PC-9 (cell line): Measurements from ENCODE around the gene ZNF385B. TPM values are rescaled to one million over a fixed set of nuclear protein-coding genes. Genes with fewer than 3 reads are reported as not detected.

Source experiments
- BruUV-seq: library from RNA; stranded (reverse); fragments of 400-500 nt; replicated peaks from 2 replicates; lab custom pipeline; 2021; lab: Mats Ljungman, UMichigan
- CTCF ChIA-PET: fragments of 300-600 bp; sonication (Branson Sonifier 250); formaldehyde crosslinking; loops from one replicate; lab custom pipeline; 2022; ENCODE audit warnings: antibody characterized with exemption; lab: Charles Lee
- POLR2A ChIA-PET: fragments of 300-600 bp; sonication (Branson Sonifier 250); formaldehyde crosslinking; loops from one replicate; lab custom pipeline; 2022; ENCODE audit warnings: antibody characterized with exemption; ENCODE audit not compliant: unreplicated experiment; lab: Charles Lee
- DNase-seq, 2 experiments: peaks; one replicate each; pipeline versions ENCODE4 v3.0.0 to v3.0.0-alpha.2; 2015 to 2022; ENCODE audit warnings: mixed read lengths in 1 of 2
- H2AFZ ChIP-seq: fragments of 200-600 bp; sonication (generic); 2 replicates; pipeline ENCODE4 v1.8.1; 2017; ENCODE audit warnings: antibody characterized with exemption
- H3F3A ChIP-seq: fragments of 200-600 bp; sonication (generic); 2 replicates; pipeline ENCODE4 v1.8.1; 2017; ENCODE audit warnings: antibody characterized with exemption, mild to moderate bottlenecking, low read depth; ENCODE audit not compliant: insufficient read depth
- H3K27ac ChIP-seq: fragments of 200-600 bp; sonication (generic); 2 replicates; pipeline ENCODE4 v1.6.1; 2016; ENCODE audit warnings: mixed run types
- H3K27me3 ChIP-seq: fragments of 200-600 bp; sonication (generic); 2 replicates; pipeline ENCODE4 v1.6.1; 2016; ENCODE audit warnings: low read depth, mixed run types; ENCODE audit not compliant: insufficient read depth
- H3K36me3 ChIP-seq: fragments of 200-600 bp; sonication (generic); 2 replicates; pipeline ENCODE4 v1.6.1; 2016; ENCODE audit warnings: low read depth, mixed run types
- H3K4me1 ChIP-seq: fragments of 200-600 bp; sonication (generic); replicated peaks from 2 replicates; pipeline ENCODE4 v1.6.1; 2016; ENCODE audit warnings: mixed run types; ENCODE audit not compliant: insufficient read depth
- H3K4me2 ChIP-seq: fragments of 200-600 bp; sonication (generic); 2 replicates; pipeline ENCODE4 v1.6.1; 2017; ENCODE audit warnings: mixed run types
- H3K4me3 ChIP-seq: fragments of 200-600 bp; sonication (generic); 2 replicates; pipeline ENCODE4 v1.6.1; 2016; ENCODE audit warnings: mixed run types
- H3K79me2 ChIP-seq: fragments of 200-600 bp; sonication (generic); 2 replicates; pipeline ENCODE4 v1.6.1; 2017; ENCODE audit warnings: low read depth, mixed run types
- H3K9me2 ChIP-seq: fragments of 200-600 bp; sonication (generic); 2 replicates; pipeline ENCODE4 v1.8.1; 2017; ENCODE audit warnings: mild to moderate bottlenecking; ENCODE audit not compliant: insufficient read depth
- H3K9me3 ChIP-seq: fragments of 200-600 bp; sonication (generic); 2 replicates; pipeline ENCODE4 v1.8.1; 2016; ENCODE audit warnings: low read depth; ENCODE audit not compliant: insufficient read depth
- H4K20me1 ChIP-seq: fragments of 200-600 bp; sonication (generic); 2 replicates; pipeline ENCODE4 v1.8.1; 2017; ENCODE audit not compliant: insufficient read depth
- EZH2 ChIP-seq: fragments of 200-600 bp; sonication (generic); IDR thresholded peaks from 2 replicates; pipeline ENCODE4 v1.8.0; 2017; ENCODE audit warnings: antibody characterized with exemption, low read depth
- intact Hi-C: fragments of 100-400 bp; cut with micrococcal nuclease; formaldehyde crosslinking; loops from one replicate; pipeline ENCODE4 v1.10.0; 2022; ENCODE audit not compliant: unreplicated experiment
- total RNA-seq: library from RNA; stranded (reverse); gene quantifications from 2 replicates; pipeline ENCODE4 v1.2.3, GENCODE V29; 2021
- TF ChIP-seq, protein P1 (sequence below): fragments of 200-600 bp; sonication (generic); conservative IDR thresholded peaks from 2 replicates; pipeline ENCODE4 v1.6.1; 2017; ENCODE audit warnings: mixed run types, antibody characterized with exemption, mild to moderate bottlenecking, moderate library complexity

Gene ZNF385B
- total RNA-seq, 1 experiment from 2014 or later, result 4.1 TPM

DNA sequence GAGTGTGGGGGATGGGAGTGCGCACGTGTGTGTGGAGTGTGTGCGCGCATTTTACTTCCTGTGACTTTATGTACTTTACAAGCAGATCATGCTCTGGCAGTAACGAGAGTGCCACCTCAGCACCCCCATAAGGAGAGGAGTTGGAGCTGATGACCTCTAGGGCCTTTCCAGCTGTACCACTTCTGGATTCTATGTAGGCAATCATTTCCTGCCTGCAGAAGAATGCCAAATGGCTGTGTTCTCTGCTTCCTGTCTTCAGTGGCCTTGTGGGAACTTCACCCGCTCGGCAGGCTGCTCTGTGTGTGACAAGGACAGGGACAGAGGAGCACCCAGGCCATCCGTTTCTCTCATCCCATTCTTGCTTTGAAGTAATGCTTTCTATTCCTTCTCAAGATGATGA, 22.8 kb upstream of the ZNF385B start:
- Histone ChIP-seq H3F3A (no peaks in the 10 kb centered on the region), H3K36me3 (no peaks in the 10 kb centered on the region), H2AFZ (no peak overlapping the region; the same call in 1 of the 2 replicates), H3K79me2 (no peaks in the 10 kb centered on the region), H3K9me2 (no peaks in the 10 kb centered on the region), H3K4me3 (no peak overlapping the region), H3K27ac (no peak overlapping the region), H4K20me1 (no peaks in the 10 kb centered on the region), H3K27me3 (no peaks in the 10 kb centered on the region), H3K4me2 (no peak overlapping the region), H3K9me3 (no peaks in the 10 kb centered on the region), H3K4me1 (no peaks in the 10 kb centered on the region)
- no peak for DNase-seq
- ChIA-PET POLR2A (no interaction called here), CTCF (no interaction called here)
- no peak for TF ChIP-seq EZH2
- TF ChIP-seq, protein P1, sequence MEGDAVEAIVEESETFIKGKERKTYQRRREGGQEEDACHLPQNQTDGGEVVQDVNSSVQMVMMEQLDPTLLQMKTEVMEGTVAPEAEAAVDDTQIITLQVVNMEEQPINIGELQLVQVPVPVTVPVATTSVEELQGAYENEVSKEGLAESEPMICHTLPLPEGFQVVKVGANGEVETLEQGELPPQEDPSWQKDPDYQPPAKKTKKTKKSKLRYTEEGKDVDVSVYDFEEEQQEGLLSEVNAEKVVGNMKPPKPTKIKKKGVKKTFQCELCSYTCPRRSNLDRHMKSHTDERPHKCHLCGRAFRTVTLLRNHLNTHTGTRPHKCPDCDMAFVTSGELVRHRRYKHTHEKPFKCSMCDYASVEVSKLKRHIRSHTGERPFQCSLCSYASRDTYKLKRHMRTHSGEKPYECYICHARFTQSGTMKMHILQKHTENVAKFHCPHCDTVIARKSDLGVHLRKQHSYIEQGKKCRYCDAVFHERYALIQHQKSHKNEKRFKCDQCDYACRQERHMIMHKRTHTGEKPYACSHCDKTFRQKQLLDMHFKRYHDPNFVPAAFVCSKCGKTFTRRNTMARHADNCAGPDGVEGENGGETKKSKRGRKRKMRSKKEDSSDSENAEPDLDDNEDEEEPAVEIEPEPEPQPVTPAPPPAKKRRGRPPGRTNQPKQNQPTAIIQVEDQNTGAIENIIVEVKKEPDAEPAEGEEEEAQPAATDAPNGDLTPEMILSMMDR, result no peak
- intact Hi-C loops, result no loop called here
- BruUV-seq, result no TSS peak

DNA sequence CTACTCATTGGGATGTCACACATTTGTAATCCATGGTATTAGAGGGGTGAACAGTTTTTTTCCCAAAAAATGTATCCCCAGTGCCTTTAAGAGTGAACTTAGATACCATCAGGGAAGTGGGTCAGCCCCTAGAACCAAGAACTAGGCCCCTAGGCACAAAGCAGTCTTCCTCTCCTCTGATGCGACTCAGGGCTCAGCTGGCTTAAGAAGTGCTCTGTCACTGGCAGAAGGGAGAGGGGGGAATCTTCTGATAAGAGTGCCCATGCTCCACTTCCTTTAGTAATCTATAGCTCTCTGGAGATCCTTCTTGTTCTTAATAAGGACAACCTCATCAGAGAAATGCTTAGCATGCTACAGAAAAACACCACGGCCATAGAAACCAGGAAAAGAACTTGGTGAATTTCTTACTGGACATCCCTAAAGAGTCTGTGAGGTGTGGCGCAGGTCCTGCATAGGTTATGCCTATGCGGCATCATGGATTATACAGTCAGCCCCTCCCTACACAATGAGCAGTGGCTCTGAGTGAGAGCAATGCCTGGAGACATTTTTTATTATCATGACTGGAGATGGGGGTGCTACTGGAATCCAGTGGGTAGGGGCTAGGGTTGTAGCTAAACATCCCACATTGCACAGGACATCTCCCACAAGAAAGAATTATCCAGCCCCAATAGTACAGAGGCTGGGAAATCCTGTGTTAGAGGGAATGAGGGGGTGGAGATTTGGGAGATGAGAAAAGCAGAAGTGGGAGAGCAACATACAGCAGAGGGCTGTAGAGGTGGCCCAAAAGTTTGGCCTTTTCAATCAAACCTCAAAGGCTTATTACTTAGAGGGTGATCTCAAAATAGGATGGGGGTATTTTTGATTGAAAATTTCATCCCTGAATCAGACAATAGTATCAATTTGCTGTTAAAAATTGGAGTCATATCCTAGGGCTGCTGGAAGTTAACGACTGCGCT, 21.7 kb upstream of the ZNF385B start:
- ChIA-PET CTCF (no interaction called here), POLR2A (no interaction called here)
- H2AFZ ChIP-seq, result no peak overlapping the region
- H3K4me1 ChIP-seq, result no peaks in the 10 kb centered on the region
- no peaks in the 10 kb centered on the region for H3K9me3 ChIP-seq
- H3K4me3 ChIP-seq, result no peak overlapping the region
- no peak overlapping the region for H3K27ac ChIP-seq
- H4K20me1 ChIP-seq, result no peaks in the 10 kb centered on the region
- no peaks in the 10 kb centered on the region for H3K79me2 ChIP-seq
- no peaks in the 10 kb centered on the region for H3K36me3 ChIP-seq
- H3K27me3 ChIP-seq, result no peaks in the 10 kb centered on the region
- no peaks in the 10 kb centered on the region for H3F3A ChIP-seq
- H3K9me2 ChIP-seq, result no peaks in the 10 kb centered on the region
- TF ChIP-seq, protein P1, result no peak
- TF ChIP-seq EZH2, result no peak
- intact Hi-C loops, result no loop called here
- BruUV-seq, result no TSS peak
- DNase-seq, result no peak
- no peak overlapping the region for H3K4me2 ChIP-seq

DNA sequence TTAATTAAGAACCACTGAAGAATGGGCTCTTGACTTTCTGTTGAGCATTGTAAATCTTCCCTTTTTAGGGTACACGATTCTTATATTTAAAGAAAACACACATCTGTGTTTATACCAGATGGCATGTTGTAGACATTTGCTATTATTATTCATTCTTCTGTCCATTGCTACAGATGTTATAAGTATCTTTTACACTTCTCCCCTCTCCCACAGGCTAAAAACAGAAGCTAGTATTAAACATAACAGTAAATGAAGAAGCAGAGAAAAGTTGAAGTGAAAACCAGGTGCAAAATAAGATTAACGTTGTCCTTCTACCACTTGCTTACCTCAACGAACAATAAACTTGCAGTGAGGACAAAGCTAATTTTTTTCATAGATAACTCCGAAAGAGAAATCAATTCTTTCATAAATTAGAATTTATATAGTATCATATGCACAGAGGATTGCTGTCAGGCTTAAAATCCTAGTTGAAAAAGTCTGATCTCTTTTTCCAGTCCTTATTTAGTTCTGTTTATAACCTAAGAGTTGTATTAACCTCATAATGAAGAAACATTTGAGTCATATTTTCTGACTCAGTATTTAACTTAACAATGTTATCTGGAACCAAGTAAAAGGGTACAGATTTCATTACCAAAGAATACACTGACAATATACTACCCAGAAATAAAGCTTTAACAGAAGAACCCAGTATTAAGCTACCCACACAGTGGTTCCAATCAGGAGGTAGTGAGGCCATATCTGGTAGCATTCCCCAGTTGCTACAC, 16.4 kb upstream of the ZNF385B start:
- Histone ChIP-seq H4K20me1 (no peaks in the 10 kb centered on the region), H3K4me2 (no peak overlapping the region), H3K9me2 (no peaks in the 10 kb centered on the region; the same call in 1 of the 2 replicates), H3K36me3 (no peaks in the 10 kb centered on the region), H3K9me3 (no peaks in the 10 kb centered on the region), H3F3A (no peaks in the 10 kb centered on the region), H3K27ac (no peak overlapping the region), H2AFZ (no peak overlapping the region), H3K4me1 (no peaks in the 10 kb centered on the region), H3K27me3 (no peaks in the 10 kb centered on the region), H3K4me3 (no peak overlapping the region), H3K79me2 (no peaks in the 10 kb centered on the region)
- no peak for DNase-seq
- TF ChIP-seq EZH2, result no peak
- TF ChIP-seq, protein P1, result no peak
- CTCF ChIA-PET, result interaction anchor here (0.7 kb wide), 1 partner anchor 369 kb away, joined by 3 read pairs; no protein-coding TSS in a partner anchor
- intact Hi-C loops, result no loop called here
- POLR2A ChIA-PET, result no interaction called here
- BruUV-seq, result no TSS peak
